ENCODE data around the gene TCN2.
"Not testable (repeated sequence)": the region's sequence is repeated elsewhere in the genome, so short reads cannot be mapped to it uniquely, and the experiment has no call there.

The TCN2 gene

DNA sequence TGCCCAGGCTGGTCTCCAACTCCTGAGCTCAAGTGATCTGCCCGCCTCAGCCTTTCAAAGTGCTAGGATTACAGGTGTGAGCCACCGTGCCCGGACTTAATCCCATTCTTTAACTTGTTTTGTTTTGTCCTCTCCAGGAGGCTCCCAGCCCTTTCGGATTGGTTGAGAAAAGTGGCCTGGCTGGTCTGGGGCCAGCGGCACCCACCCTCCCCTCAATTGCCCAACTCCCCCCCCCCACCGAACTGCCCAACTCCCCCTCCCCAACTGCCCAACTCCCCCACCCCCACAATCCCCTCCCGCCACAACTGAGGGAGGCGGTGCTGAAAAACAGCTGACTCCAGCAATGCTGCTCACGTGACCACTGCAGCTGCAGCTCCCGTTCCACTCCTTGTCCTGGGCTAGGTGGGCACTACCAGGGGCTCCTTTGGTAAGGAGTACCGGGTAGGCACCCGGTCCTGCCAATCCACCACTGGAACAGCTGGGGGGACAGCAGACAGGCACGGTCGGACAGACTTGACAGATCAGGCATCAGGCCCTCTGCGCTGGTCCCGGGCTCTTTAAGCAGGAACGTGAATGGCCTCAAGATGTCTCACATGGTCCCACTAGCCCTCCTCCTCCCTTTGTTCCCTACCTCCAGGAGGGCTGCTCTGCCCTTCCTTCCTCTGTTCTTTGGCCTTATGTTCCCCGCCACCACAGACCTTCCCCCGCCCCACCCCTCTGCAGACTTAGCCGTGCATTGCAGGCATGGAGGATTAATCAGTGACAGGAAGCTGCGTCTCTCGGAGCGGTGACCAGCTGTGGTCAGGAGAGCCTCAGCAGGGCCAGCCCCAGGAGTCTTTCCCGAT, at the start of gene TCN2:
TCN2 (plus strand) TSS at position 720 of the 845 bp plus-strand sequence. CDS start 158 bp downstream, outside the sequence.
- peak; percentile 80 for DNase-seq (ENCODE audit: low spot score)

DNA sequence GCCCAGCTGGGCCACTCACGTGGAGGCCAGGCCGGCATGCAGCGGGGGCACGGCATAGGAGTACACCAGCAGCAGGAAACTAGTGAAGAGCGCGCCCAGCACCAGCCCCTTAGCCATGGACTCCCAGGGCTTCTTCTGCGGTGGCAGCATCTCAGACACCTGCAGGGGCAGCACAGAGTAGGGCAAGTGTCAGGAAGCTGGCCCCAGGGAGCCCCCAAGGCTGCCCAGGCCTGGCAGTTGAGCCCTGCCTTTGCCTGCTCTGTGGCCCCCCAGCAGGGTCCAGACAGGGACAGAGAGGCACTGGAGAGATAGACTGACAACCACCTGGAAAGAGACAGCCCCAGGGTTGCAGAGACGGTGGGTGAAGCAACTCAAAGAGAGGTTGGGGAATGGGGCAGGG, 49.7 kb upstream of the TCN2 start:
- DNase-seq (ENCODE audit: low spot score): no peak

- no peak for DNase-seq (ENCODE audit: low spot score)
Measured at GRCh38 chr22:30559889-30560288, 47.1 kb upstream of the TCN2 start.

DNA sequence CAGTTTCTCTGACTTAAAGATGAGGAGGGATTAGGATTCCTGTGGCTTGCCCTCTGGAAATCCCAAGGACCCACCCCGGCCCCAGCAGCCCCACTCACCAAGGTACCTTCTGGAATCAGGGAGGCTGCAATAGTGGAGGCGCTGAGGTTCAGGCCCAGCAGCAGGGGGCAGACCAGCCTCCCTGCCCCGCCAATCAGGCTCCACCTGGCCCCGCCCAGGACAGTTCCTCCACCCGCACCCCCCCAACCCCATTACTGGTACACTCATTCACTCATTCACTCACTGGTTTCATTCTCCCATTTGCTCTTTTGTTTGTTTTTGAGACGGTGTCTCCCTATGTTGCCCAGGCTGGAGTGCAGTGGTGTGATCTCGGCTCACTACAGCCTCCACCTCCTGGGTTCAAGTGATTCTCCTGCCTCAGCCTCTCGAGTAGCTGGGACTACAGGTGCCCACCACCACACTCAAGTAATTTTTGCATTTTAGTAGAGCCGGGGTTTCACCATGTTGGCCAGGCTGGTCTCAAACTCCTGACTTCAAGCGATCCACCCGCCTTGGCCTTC, 46.3 kb upstream of the TCN2 start:
- DNase-seq (ENCODE audit: low spot score): not testable (repeated sequence)

- DNase-seq (ENCODE audit: low spot score): no peak
Measured at GRCh38 chr22:30561402-30562189, 45.4 kb upstream of the TCN2 start.

DNA sequence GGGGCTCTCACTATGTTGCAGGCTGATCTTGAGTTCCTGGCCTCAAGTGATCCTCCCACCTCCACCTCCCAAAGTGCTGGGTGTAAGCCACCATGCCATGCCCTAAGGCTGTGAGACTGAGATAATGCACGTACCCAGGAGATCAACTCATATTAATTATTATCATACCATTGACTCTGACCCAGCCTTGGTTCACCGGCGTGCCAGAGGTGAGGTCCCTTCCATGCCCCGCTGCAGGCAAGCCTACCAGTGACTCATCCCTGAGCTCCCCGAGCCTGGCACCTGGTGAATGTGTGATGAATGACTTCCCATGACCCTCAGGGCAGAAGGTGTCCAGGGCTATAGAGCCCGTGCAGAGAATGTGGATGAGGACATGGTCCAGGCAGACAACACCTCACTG, 44.6 kb upstream of the TCN2 start:
- no peak for DNase-seq (ENCODE audit: low spot score)

- no peak for DNase-seq (ENCODE audit: low spot score)
Measured at GRCh38 chr22:30564045-30564760, 42.8 kb upstream of the TCN2 start.

- no peak for DNase-seq (ENCODE audit: low spot score)
Measured at GRCh38 chr22:30564761-30565119, 42.2 kb upstream of the TCN2 start.

DNA sequence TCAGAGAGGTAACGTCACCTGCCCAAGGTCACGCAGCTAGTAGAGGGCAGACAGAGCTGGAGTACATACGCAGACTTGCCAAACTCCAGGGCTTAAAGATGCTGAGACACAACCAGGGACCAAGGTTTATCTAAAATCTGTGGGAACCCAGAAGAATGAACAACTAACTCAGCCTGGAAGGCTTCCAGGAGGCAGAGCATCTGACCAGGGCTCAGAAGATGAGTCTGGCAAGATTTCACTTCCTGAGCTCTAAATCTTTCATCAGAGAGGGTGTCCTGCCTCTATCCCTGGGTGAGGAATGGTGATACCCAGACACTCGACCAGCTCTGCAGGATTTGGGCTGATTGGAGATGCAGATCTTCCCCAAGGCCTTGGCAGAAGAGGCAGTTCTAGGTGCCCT, 41.6 kb upstream of the TCN2 start:
- DNase-seq (ENCODE audit: low spot score): peak; percentile 51

GRCh38 chr22:30566125-30566524, 40.8 kb upstream of the TCN2 start:
- DNase-seq (ENCODE audit: low spot score): no peak

GRCh38 chr22:30567277-30567676, 39.7 kb upstream of the TCN2 start:
- not testable (repeated sequence) for DNase-seq (ENCODE audit: low spot score)

DNA sequence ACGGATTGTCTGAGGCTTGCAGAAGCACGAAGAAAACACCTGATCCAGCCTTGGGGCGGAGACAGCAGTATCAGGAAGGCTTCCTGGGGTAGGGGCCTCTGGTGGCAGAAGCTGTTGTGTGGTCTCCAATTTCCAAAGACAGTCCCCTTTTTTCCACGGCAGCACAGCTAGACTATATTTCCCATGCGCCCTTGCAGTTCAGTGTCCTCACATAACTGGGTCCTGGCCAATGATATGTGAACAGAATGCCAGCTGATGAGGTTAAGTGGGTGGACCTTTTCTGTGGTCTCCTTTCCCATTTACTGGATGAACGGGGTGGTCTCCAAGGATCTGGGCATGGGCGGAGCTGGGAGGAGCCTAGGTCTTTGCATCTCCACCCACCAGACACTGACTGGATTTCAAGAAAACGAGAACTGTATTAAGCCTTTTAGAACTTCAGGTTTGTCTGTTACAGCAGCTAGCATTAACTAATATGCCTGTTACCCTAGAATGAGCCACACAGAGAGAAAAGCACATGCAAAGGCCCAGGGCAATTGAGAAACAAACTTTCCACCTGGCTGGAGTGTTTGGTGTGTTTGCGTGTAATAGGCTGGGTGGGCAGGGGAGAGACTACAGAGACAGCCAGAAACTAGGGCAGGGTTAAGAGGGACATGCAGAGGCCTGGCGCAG, 38.7 kb upstream of the TCN2 start:
- DNase-seq (ENCODE audit: low spot score): no peak

DNA sequence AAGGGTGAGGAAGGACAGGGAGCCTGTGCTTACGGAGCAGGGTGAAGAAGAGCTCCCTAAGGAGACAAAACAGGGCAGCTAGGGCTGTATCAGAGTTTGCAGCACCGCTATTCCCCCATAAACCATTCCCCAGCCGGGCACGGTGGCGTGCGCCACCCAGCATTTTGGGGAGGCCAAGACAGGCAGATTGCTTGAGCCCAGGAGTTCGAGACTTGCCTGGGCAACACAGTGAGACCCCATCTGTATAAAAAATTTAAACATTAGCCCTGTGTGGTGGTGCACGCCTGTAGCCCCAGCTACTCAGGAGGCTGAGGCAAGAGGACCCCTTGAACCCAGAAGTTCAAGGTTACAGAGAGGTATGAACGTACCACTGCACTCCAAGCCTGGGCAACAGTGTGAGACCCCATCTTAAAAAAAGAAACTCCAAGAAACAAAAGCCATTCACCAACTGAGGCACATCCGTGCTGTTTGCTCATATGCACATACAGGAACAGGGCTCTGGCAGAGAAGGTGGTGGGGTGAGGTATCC, 37.2 kb upstream of the TCN2 start:
- no peak for DNase-seq (ENCODE audit: low spot score)

- no peak for DNase-seq (ENCODE audit: low spot score)
Measured at GRCh38 chr22:30572210-30572609, 34.8 kb upstream of the TCN2 start.

DNA sequence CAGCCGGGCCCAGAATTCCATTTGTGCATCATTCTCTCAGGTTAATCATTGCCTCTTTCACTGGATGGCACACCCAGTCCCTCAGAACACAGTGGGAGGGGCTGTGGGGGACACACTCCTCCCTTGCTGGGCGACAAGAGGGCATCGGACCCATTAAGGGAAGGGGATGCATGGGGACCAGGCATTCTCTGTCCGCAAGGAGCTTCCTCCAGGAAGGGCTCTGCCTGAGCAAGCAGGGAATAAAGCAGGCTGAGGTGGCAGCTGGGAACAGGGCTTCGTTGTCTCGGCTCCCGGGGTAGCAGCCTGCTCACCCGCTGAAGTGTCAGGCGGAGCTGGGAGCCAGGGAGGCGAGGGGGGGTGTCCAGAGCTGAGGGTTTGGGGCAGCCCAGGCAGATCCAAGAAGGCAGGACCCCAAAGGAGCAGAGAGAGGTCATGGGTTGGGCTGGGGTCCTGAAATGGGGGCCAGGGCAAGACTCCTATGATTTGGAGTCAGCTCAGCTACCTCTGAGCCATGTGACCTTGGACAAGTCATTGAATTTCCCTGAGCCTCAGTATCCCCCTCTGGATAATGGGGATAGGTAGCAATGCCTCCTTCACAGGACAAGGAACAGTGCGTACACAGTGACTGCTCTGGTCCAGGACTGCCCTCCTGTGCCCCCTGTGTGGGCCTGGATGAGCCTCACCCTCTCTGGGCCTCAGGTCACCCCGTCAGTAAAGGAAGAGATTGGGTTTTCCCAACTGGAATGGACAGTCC, 34.0 kb upstream of the TCN2 start:
- no peak for DNase-seq (ENCODE audit: low spot score)

DNA sequence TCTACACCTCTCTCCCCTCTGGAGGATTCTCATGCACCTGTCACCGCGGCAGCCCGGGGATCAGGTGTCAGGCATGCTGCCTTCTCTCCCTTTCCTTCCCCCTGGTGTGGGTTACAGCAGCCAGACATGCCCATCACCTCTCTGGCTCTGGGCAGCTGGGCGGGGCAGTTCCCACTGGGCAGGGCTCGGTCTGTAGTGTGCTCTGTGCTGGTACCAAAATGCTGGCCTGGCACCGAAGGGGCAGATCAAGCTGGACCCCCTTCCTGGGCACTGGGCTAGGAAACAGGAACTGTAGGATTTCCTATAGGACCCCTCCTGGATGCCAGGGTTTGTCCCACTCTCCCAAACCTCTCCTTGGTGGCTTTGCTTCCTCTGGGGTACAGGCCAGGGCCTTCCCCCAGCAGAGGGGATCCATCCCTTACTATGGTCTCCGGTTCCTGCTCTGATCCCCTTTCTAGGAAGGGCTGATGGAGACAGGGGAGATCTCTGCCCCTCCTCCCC, 33.3 kb upstream of the TCN2 start:
- no peak for DNase-seq (ENCODE audit: low spot score)

- no peak for DNase-seq (ENCODE audit: low spot score)
Measured at GRCh38 chr22:30574095-30574981, 32.6 kb upstream of the TCN2 start, which contains the start of gene GAL3ST1. Gene GAL3ST1, minus strand, starts transcription at chr22:30574665. Its CDS starts 17,273 bp downstream, at chr22:30557392.

DNA sequence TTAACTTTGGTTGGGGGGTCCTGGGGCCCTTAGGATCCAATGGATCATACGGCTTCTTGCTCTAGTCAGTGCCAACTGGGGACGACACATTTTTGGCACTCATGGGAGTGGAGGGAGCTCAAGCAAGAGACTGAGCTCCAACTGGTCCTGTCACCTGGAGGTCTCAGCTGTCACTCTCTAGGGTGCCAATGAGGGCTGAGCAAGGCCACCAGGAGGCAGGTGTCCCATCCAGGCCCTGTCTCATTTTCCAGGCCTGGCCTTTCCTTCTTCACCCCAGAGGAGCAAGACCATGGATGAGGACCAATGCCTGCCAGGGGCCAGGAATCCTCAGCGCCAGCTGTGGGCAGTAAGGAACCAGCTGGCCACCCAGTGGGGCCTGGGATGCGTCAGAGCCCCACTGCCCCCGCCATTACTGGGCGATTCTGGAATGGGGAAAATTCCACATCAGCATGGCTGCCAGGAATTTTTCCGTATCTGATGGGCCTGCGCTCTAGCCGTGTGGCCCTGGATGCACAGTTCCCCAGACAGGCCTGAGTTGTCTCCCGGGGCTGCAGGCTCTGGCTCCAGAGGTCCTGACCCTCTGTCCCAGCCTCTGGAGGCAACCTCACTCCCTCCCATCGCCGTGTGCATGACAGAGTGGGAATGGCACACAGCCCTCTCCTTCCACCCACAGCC, 31.8 kb upstream of the TCN2 start:
- peak; percentile 58 for DNase-seq (ENCODE audit: low spot score)

DNA sequence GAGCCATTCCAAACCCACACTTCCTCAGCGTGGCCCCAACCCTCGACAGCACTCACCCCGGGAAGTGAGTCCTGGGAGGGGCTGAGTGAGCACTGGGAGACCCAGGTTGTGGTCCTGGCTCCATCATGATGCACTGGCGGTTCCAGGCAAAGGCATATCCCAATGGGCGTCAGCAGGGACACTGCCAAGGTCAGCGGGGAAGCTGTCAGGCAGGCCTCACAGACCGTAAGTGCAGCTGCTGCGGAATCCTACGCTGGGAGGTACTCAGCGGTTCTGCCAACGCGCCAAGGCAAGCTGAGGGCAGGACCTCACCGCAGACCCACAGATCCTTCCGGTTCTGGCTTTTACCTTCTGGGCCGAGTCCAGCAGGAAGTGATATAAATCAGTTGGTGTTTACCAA, 31.1 kb upstream of the TCN2 start:
- no peak for DNase-seq (ENCODE audit: low spot score)

Measured in AG08395 (cell line).